ENCODE data around the gene UST. TPM values are rescaled to one million over a fixed set of nuclear protein-coding genes. Genes with fewer than 3 reads are reported as not detected.

The UST gene
- total and polyA plus RNA-seq, 9 of the 15 experiments (the other 6 are each of a cell fraction or from before 2014, with no cell fraction given): 0.04 to 0.10 TPM; not detected in 7

GRCh38 chr6:148884461-148884860 is 137.6 kb downstream of the UST start:
- in situ Hi-C loops (cut with MboI) (no loop called here), intact Hi-C loops (cut with micrococcal nuclease) (no loop called here)
- Histone ChIP-seq H2AFZ (ENCODE audit: low read depth, low read length) (no peak overlapping the region), H3K27me3 (ENCODE audit: control insufficient read depth in 2 of 2, insufficient read depth in 2 of 2, low read length in 2 of 2) (peaks cover 16 to 34% of the 10 kb centered on the region in 2 experiments), H3K27ac (ENCODE audit: extremely low read depth, low read depth, low read length) (no peak overlapping the region), H3K36me3 (ENCODE audit: control insufficient read depth, insufficient read depth, low read length) (no peaks in the 10 kb centered on the region), H3K9ac (ENCODE audit: insufficient read depth in 1 of 2, low read depth in 2 of 2, low read length in 2 of 2) (no peak overlapping the region), H3K9me1 (ENCODE audit: control insufficient read depth, insufficient read depth, low read length) (no peaks in the 10 kb centered on the region), H3K4me3 (no peak overlapping the region), H3K4me1 (replicated peaks in 1 of 2; ENCODE audit: control insufficient read depth in 2 of 2, insufficient read depth in 2 of 2, low read length in 2 of 2) (no peaks in the 10 kb centered on the region), H3K4me2 (ENCODE audit: insufficient read depth, low read length) (no peak overlapping the region), H4K20me1 (replicated peaks; ENCODE audit: control insufficient read depth, insufficient read depth, low read length) (no peaks in the 10 kb centered on the region), H3K9me3 (replicated peaks; ENCODE audit: control insufficient read depth, insufficient read depth, low read depth, low read length) (no peaks in the 10 kb centered on the region), H3K79me2 (ENCODE audit: control insufficient read depth, insufficient read depth, low read length) (no peaks in the 10 kb centered on the region)
- DNase-seq (ENCODE audit: extremely low read depth in 1 of 4, low spot score in 3 of 4) (no peak), ATAC-seq (no peak), FAIRE-seq (no peak)
- TF ChIP-seq BCLAF1 (IDR thresholded peaks at IDR 0.05; ENCODE audit: borderline replicate concordance in 1 of 2, control insufficient read depth in 1 of 2, low read depth in 2 of 2, low read length in 1 of 2): no peak
- TF ChIP-seq TAF15 (IDR thresholded peaks at IDR 0.05; ENCODE audit: low read depth, low read length): no peak
- TF ChIP-seq PHF21A (IDR thresholded peaks at IDR 0.05; ENCODE audit: borderline replicate concordance, low read depth): no peak
- TF ChIP-seq GTF2A2 (tag; IDR thresholded peaks at IDR 0.05): no peak
- no peak for TF ChIP-seq ETS1 (conservative IDR thresholded peaks at IDR 0.05; ENCODE audit: control insufficient read depth, low read depth, low read length)
- TF ChIP-seq ZNF175 (CRISPR knock-in tag; IDR thresholded peaks at IDR 0.05; ENCODE audit: low read depth): no peak
- TF ChIP-seq HNRNPH1 (optimal IDR thresholded peaks at IDR 0.05; ENCODE audit: low read depth, low read length): no peak
- TF ChIP-seq USF2 (CRISPR knock-in tag; IDR thresholded peaks at IDR 0.05): no peak
- no peak for TF ChIP-seq ZNF551 (CRISPR knock-in tag; IDR thresholded peaks at IDR 0.05)
- TF ChIP-seq HMGXB4 (CRISPR knock-in tag; IDR thresholded peaks at IDR 0.05): no peak
- 4% methylated on average over 2 of the region's 2 CpGs for WGBS (ENCODE audit: insufficient coverage, low coverage, missing lambda C conversion rate)
- BruUV-seq (replicated peaks): no TSS peak
- ChIA-PET POLR2A (no interaction called here), CTCF (ENCODE audit: low intra/inter-chr PET ratio) (no interaction called here)
